ENCODE results near the gene FSD2. TPM values are rescaled to one million over a fixed set of nuclear protein-coding genes. Genes with fewer than 3 reads are reported as not detected.

The FSD2 gene
- total RNA-seq, 1 donor from 2014 or later: 0.09 TPM

GRCh38 chr15:82832601-82833361 is 26.9 kb upstream of the FSD2 start:
- peak overlapping the region; percentile 82 for H3K4me2 ChIP-seq (ENCODE audit: low read length)
- H3K4me3 ChIP-seq (ENCODE audit: insufficient read depth, low read depth, low read length): peak overlapping the region; percentile 22
- FAIRE-seq: peak; percentile 32
- H3K9me3 ChIP-seq (ENCODE audit: insufficient read depth, low read depth, low read length): no peaks in the 10 kb centered on the region
- DNase-seq (ENCODE audit: low read depth): peak; percentile 93
- no peaks in the 10 kb centered on the region for H3K27me3 Mint-ChIP-seq (ENCODE audit: low read depth, unreplicated experiment)
- peaks cover 24% of the 10 kb centered on the region for H3K4me1 Mint-ChIP-seq (ENCODE audit: low read depth, unreplicated experiment)
- peak overlapping the region; percentile 86 for H3K27ac Mint-ChIP-seq (ENCODE audit: unreplicated experiment)
- TF ChIP-seq CTCF (IDR thresholded peaks at IDR 0.05; ENCODE audit: insufficient read depth, low read depth, low read length) (no peak), EZH2 (IDR thresholded peaks at IDR 0.05; ENCODE audit: insufficient read depth, low read length) (no peak)
- H3K36me3 Mint-ChIP-seq (ENCODE audit: low read depth, unreplicated experiment): peaks cover 25% of the 10 kb centered on the region
- H2AFZ ChIP-seq (ENCODE audit: low read depth, low read length): peak overlapping the region; percentile 22
- peak overlapping the region; percentile 65 for H3K9ac ChIP-seq (ENCODE audit: low read length)
- peaks cover 46% of the 10 kb centered on the region for H3K36me3 ChIP-seq (ENCODE audit: insufficient read depth, low read length)
- H3K27ac ChIP-seq (ENCODE audit: low read depth, low read length): peak overlapping the region; percentile 87
- H3K9me3 Mint-ChIP-seq (ENCODE audit: unreplicated experiment): no peaks in the 10 kb centered on the region
- no peaks in the 10 kb centered on the region for H3K27me3 ChIP-seq (ENCODE audit: insufficient read depth, low read length)
- H4K20me1 ChIP-seq (ENCODE audit: insufficient read depth, low read length): no peaks in the 10 kb centered on the region
- peaks cover 7% of the 10 kb centered on the region for H3K79me2 ChIP-seq (ENCODE audit: insufficient read depth, low read length)
- peak overlapping the region; percentile 66 for H3K4me3 Mint-ChIP-seq (ENCODE audit: unreplicated experiment)
- peaks cover 21% of the 10 kb centered on the region for H3K4me1 ChIP-seq (ENCODE audit: insufficient read depth, low read length)

DNA sequence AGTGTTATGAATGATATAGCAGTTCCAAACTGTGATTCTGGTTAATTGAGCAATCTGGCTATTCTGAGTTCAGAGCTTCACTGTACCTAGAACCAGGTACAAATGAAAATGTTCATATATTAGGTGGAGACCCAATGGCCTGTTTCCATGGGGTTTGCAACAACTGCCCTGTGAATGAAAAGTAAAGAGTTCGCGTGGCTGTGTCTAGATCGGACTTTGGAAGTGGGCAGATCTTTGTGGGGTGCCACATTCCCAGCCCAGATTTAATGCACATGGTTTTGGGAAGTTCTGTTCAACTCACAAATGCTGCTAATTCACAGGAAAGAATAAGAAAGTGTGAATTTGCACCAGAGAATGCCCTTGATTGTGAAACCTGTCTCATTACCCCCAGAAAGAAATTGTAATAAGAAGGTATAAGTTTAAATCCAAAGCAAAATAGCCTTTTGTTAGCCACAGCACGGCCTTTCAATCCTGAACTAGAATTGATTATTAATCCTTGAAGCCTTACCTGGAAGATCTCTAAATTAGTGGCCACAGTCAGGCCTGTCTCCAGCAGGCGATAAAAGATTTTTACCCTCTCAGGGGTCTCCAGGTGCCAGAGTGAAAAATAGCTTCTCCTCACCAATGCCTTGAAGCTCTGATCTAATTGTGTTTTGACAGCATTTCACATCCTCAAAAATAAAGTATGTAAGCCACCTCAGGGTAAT is 26.2 kb upstream of the FSD2 start:
- Histone ChIP-seq H3K4me2 (ENCODE audit: low read length) (peak overlapping the region; percentile 82), H4K20me1 (ENCODE audit: insufficient read depth, low read length) (no peaks in the 10 kb centered on the region), H3K36me3 (ENCODE audit: insufficient read depth, low read length) (peaks cover 47% of the 10 kb centered on the region), H3K27me3 (ENCODE audit: insufficient read depth, low read length) (no peaks in the 10 kb centered on the region), H3K9me3 (ENCODE audit: insufficient read depth, low read depth, low read length) (no peaks in the 10 kb centered on the region), H2AFZ (ENCODE audit: low read depth, low read length) (no peak overlapping the region), H3K9ac (ENCODE audit: low read length) (peak overlapping the region; percentile 65), H3K79me2 (ENCODE audit: insufficient read depth, low read length) (peaks cover 7% of the 10 kb centered on the region), H3K4me1 (ENCODE audit: insufficient read depth, low read length) (peaks cover 21% of the 10 kb centered on the region), H3K27ac (ENCODE audit: low read depth, low read length) (peak overlapping the region; percentile 87), H3K4me3 (ENCODE audit: insufficient read depth, low read depth, low read length) (peak overlapping the region; percentile 5)
- Mint-ChIP-seq H3K36me3 (ENCODE audit: low read depth, unreplicated experiment) (peaks cover 18% of the 10 kb centered on the region), H3K4me3 (ENCODE audit: unreplicated experiment) (peak overlapping the region; percentile 66), H3K27ac (ENCODE audit: unreplicated experiment) (peak overlapping the region; percentile 86), H3K9me3 (ENCODE audit: unreplicated experiment) (no peaks in the 10 kb centered on the region), H3K27me3 (ENCODE audit: low read depth, unreplicated experiment) (no peaks in the 10 kb centered on the region), H3K4me1 (ENCODE audit: low read depth, unreplicated experiment) (peaks cover 24% of the 10 kb centered on the region)
- no peak for FAIRE-seq
- no peak for TF ChIP-seq EZH2 (IDR thresholded peaks at IDR 0.05; ENCODE audit: insufficient read depth, low read length)
- no peak for TF ChIP-seq CTCF (IDR thresholded peaks at IDR 0.05; ENCODE audit: insufficient read depth, low read depth, low read length)
- DNase-seq (ENCODE audit: low read depth): no peak
